Fibroblast of skin of left quadriceps (primary cell): Measurements from ENCODE around the gene C3orf33.
A peak's percentile ranks its signal among the peaks of the same experiment; 100 is the strongest.

ENCODE experiments used
- DNase-seq, 2 experiments: peaks; one replicate each; pipeline ENCODE4 v3.0.0-alpha.2; 2013; ENCODE audit warnings: low read depth in 2 of 2

C3orf33 gene

DNA sequence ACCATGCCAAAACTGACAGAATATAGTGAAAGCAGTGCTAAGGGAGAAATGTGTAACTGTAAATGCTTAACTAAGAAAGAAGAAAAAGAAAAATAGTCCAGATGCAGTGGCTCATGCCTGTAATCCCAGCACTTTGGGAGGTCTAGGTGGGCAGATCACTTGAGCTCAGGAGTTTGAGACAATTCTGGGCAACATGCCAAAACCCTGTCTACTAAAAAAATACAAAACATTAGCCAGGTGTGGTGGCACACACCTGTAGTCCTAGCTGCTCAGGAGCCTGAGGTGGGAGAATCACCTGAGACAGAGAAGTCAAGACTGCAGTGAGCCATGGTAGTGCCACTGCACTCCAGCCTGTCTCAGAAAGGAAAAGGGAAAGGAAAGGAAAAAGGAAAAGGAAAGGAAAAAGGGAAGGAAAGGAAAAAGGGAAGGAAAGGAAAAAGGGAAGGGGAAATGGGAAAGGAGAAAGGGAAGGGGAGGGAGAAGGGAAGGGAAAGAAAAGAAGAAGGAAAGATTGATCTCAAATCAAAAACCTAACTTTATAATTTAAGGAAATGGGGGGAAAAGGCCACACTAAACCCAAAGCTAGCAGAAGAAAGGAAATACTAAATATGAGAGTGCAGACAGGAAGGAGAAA is 20.3 kb downstream of the C3orf33 start:
- DNase-seq, result no peak

DNA sequence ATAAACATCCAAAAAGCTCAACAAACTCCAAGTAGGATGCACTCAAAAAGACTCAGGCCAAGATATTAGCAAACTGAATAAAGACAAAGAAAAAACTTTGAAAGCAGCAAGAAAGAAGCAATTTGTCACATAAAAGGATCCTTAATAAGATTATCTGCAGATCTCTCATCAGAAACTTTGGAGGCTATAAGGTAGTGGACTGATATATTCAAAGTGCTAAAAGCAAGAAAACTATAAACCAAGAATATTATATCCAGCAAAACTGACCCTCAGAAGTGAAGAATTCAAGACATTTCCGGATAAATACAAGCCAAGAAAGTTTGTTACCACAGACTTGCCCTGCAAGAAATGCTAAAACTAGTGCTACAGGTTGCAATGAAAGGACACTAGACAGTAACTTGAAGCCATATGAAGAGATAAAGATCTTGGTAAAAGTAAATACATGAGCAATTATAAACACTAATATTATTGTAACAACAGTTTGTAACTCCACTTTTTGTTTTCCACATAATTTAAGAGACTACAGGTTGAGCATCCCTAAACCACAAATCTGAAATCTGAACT is 23.6 kb downstream of the C3orf33 start:
- no peak for DNase-seq

- no peak for DNase-seq
These were observed 25.8 kb downstream of the C3orf33 start for GRCh38 chr3:155780291-155780690.

DNA sequence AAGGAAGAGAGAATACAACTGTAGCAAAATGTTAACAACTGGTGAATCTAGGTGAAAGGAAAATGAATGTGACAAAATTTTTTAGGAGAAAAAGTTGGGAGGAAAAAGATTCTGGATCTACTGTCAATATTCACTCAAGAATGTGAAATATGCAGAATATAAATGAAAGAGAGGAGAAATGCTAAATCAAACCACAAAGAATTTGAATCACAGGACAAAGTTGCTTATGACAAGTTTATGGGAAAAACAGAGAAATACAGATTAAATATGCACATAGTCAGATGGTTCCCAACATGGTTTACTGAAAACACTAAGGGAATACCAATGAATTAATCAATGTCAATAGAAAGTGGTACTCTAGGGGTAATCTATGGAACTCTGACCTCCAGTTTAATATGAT is 27.6 kb downstream of the C3orf33 start:
- peak in 1 of 2 experiments; percentile 4 for DNase-seq

DNA sequence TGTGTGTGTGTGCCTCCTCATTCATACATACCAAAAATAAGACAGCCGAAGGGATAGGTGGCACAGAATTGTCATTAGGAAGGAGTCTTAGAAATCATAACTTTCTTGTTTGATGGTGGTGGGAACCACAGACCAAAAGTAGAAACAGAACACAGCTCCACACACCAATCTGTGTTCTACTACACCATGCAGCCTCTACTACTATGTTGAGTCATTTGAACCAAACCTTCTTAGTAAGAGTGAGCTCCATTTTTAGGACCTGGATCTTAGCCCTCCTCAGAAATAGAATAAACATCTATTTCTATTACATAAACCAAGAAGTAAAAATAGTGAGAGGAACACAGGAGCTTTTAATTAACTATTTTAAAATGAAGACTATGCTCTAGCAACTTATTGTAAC is 33.3 kb downstream of the C3orf33 start:
- DNase-seq, result no peak

GRCh38 chr3:155771126-155771525 is 35.0 kb downstream of the C3orf33 start:
- no peak for DNase-seq

GRCh38 chr3:155766206-155766605 is 39.9 kb downstream of the C3orf33 start:
- no peak for DNase-seq

DNA sequence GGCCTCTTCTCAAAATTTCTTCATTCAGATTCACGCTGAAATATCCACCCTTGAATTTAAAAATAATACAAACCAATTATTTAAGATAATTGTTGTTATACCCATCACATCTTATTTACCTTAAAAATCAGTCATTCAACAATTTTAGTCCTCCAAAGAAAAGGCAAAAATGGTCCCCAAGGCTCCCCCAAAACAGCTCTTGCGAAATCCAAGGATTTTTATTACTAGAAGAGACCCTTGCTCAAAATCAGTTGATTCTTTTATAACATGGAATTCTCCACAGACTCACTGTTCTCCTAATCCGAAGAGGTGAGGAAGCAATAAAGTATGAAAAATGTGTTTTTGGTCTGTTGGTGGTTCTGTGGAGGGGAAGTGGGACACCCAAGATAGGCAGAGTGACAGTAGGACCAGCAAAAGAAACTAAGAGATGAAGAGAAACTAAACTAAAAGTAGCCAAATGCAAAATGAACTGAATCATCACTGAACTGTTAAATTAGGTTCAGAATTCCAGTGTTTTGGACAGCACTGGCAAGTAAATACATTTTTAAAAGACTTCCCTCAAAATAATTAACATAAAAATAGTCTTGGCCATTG is 42.1 kb downstream of the C3orf33 start:
- DNase-seq, result no peak

- DNase-seq, result no peak
These were observed 45.4 kb downstream of the C3orf33 start for GRCh38 chr3:155760653-155761052.

DNA sequence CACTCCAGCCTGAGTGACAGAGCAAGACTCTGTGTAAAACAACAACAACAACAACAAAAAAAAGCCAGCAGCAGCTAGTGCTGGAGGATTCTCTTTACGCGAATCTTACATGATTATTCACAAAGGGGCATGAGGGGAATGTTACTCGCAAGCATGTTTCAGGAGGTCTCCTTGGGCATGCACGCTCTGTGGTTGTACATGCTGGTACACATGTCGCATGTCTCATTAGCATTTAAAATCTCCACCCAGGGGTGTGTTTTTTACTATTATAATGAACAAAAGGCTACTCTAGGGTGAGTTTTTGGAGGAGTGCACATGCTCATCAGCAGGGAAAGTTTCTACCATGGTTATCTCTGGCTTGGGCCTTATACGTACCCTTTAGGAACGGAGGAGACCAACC is 48.5 kb downstream of the C3orf33 start:
- no peak for DNase-seq

GRCh38 chr3:155753038-155753639 is 52.9 kb downstream of the C3orf33 start:
- DNase-seq, result no peak

DNA sequence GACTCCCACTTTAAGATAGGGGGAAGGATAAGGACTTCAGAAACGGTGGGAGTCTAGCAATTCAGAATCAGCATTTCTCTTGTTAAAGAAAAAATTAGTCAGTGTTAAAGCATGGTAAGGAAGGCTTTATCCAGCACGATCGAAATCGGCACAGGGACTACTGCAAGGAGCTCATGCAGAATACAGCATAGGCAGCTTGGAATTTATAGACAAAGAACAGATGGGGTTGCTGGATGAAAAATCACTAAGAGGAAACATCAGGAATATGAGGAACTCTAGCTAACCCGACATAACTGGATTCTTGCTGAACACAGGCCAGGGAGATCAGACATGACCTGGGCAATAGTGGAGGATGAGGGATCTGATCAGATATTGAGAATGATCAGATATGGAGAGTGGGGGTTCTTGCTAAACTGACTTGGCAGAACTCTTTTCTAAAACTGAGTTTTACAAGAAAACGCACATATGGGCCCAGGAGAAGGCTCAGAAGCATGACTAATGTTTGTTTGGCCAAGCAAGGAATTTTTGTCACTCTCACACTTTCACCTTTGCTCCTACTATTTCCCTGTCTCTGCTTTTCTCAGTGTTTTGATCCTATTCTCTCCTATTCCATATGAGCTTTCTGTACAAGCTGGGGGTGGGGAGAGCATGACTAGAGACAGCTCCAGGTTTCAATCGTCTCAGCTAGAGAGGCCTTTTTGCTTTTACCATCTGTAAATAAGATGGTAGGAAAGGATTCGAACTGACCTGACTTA is 57.3 kb downstream of the C3orf33 start:
- DNase-seq, result no peak

- DNase-seq, result no peak
These were observed 58.2 kb downstream of the C3orf33 start for GRCh38 chr3:155747946-155748290.

GRCh38 chr3:155747286-155747945 is 58.7 kb downstream of the C3orf33 start:
- no peak for DNase-seq

DNA sequence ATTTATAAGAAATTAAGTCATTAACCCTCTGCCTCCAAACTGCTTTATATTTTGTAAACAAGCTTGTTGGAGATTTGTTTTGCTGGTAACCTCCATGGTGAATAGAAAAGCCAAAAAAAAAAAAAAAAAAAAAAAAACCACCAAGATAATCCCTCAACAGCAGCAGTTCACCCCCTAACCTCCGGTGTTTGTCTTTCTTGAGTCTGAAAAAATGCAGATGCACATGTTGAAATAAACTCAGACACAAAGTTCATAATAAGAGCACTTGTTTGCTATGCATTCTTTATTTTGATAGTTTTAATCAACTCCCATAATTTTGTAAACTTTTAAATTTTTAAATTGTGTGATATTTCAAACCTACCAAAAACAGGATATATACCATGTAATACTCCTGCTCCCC is 59.4 kb downstream of the C3orf33 start:
- DNase-seq, result no peak

DNA sequence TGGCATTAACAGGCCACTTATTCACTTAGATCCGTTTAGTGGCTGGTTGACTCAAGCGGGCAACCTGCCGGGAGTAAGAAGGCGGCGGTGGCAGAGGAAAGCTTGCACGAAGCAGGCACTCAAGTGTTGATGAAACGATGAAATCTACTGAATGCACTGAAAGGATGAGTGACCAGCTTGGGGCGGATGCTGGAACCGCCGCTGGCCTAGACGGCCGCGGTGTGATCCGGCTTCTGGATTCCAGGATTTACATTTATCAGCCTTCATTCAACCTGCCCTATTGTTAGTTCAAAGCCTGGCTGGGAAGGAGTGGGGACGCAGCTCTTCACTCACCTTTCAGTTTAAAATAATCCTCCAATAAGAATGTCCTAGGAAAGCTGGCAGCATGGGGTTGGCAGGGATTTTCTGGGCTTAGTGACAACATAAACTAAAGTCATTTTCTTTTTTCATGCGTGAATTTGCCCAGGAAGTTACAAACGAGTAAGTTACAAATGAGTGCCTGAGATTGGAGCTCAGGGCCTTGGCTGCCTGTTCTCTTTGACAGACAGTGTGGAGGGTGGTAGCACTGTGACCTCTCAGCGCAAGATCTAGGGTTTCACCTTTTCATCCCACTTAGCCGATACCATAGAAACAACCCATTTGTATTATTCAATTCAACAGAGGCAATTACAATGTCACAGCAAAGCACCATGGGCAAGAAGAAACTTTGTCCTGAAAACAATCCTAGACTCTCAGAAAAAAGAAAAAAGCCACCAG is 60.1 kb downstream of the C3orf33 start:
- DNase-seq, result no peak

DNA sequence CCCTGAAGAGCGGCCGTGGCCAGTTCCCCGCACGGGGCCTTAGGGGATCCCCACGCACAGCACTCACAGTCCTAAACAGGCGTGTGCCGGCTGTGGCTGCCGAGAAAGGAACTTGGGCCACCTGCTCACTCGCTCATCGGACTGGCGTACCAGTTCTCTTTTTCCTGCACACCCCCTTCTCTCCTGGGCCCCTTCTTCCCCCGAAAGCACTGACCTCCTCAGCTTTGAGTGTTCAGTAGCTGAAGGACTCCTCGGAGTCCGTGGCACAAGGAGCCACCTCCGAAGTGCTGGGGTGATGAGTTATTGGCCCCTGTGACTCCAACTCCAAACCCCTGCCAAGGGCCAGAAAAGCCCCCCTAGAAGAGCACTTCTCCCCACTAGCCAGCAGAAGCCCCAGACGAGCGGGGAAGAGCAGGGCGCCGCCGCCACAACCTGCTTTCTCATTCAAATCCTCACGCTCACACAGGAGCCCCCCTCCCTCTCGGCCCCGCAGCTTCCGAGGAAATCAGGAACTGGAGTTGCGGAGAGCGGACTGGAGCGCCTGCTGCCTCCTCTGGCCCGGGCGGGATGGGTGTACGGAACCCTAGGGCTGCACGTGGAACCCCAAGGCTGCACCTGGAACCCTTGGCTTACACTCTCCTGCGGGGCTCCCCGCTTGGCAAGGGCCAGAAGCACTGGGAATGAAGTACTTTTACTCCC is 61.3 kb downstream of the C3orf33 start, which contains the start of gene PLCH1:
Gene PLCH1, minus strand, starts transcription at position 446 of the 699 bp plus-strand sequence. CDS start 40,847 bp downstream, outside the sequence.
- no peak for DNase-seq

DNA sequence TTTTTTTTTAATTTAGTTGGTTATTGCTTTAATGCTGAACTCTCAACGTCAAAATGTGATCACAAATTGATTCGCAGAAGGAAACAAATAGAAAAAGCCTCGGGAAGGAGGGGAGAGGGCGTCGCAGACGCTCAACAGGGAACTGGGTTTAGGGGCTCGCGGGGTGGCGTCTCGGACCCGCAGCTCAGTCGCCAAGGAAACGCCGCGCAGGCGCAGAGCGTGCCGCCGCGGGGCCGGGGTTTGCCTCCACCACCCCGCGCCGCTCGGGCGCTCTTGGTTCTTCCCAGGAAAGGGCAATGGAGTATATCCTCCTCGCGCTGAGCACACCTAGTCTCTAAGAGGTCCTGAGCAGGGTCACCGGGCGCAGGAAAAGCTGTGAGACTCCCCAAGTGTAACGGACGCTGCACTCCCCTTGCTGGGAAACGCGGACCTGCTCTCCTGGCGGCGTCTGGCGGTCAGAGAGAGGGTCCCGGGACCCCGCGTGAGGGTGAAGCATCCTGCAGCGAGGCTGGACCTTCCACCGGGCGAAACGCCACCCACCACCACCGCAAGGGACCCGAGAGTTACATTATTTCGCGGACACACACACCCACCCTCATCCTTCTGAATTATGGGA is 62.0 kb downstream of the C3orf33 start:
- DNase-seq, result no peak

GRCh38 chr3:155743606-155744005 is 62.5 kb downstream of the C3orf33 start:
- DNase-seq, result no peak

DNA sequence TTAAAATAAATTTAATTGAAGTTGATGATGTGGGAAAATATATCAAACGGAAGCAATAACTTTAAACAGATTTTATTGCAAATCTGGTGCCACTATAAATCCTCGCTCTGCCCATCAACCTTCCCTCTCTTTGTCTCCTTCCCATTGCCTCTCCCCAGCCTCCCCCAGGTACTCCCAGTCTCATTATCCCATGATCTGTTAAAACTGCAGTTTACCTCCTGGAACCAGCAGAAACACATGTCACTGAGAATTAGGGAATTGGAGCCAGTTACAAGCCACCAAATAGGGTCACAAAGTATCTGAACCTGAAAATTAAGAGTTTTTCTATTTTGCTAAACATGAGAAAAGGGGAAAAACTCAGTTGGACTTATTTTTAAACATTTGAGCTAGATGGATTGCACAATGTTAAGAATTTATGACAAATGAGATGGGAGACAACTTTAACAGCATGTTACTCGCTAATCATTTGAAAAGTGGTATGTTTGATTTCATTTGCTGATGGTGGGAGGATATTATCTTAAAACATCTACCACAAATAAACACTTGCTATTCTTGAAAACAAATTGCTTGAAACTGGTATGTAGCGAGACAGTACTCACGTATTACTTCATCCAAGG is 63.6 kb downstream of the C3orf33 start:
- DNase-seq, result no peak
